Muscle of back (tissue), 13 donors: ENCODE results near the gene GABRB3. TPM values are rescaled to one million over a fixed set of nuclear protein-coding genes. Genes with fewer than 3 reads are reported as not detected.

ENCODE experiments used
- DNase-seq, 3 donors: peaks; one replicate each; pipeline versions ENCODE4 v3.0.0 to v3.0.0-alpha.2; 2013
- long read RNA-seq, 9 donors: transcript quantifications; one replicate each; lab custom pipeline, GENCODE V29; 2026
- polyA plus RNA-seq, 10 donors: library from polyadenylated mRNA; unstranded; fragments of 120-200 nt; gene quantifications; one replicate each; pipeline ENCODE4 v1.2.1, GENCODE V29; 2013; ENCODE audit not compliant: insufficient read length in 10 of 10

Gene GABRB3
- 1 to 10 TPM; 1.8 to 3.8 (median 2.5) TPM for polyA plus RNA-seq
- long read RNA-seq, donor 1, full-length matches to known transcripts = 1 of 1 reads
- long read RNA-seq, donor 1, partial matches to known transcripts = 0 of 1 reads
- long read RNA-seq, donor 1, other reads (novel, unspliced or antisense) = 0 of 1 reads
- long read RNA-seq, donor 2, partial matches to known transcripts = 0 of 1 reads
- long read RNA-seq, donor 2, other reads (novel, unspliced or antisense) = 0 of 1 reads
- long read RNA-seq, donor 3, partial matches to known transcripts = 0 of 1 reads
- long read RNA-seq, donor 3, other reads (novel, unspliced or antisense) = 0 of 1 reads
- long read RNA-seq, donor 4 = 0 reads
- long read RNA-seq, donor 5, partial matches to known transcripts = 0 of 2 reads
- long read RNA-seq, donor 5, other reads (novel, unspliced or antisense) = 0 of 2 reads
- long read RNA-seq, donor 6 = 0 reads
- long read RNA-seq, donor 7, partial matches to known transcripts = 0 of 1 reads
- long read RNA-seq, donor 7, other reads (novel, unspliced or antisense) = 0 of 1 reads
- long read RNA-seq, donor 8, full-length matches to known transcripts = 1 of 1 reads
- long read RNA-seq, donor 8, partial matches to known transcripts = 0 of 1 reads
- long read RNA-seq, donor 8, other reads (novel, unspliced or antisense) = 0 of 1 reads
- long read RNA-seq, donor 9 = 0 reads

DNA sequence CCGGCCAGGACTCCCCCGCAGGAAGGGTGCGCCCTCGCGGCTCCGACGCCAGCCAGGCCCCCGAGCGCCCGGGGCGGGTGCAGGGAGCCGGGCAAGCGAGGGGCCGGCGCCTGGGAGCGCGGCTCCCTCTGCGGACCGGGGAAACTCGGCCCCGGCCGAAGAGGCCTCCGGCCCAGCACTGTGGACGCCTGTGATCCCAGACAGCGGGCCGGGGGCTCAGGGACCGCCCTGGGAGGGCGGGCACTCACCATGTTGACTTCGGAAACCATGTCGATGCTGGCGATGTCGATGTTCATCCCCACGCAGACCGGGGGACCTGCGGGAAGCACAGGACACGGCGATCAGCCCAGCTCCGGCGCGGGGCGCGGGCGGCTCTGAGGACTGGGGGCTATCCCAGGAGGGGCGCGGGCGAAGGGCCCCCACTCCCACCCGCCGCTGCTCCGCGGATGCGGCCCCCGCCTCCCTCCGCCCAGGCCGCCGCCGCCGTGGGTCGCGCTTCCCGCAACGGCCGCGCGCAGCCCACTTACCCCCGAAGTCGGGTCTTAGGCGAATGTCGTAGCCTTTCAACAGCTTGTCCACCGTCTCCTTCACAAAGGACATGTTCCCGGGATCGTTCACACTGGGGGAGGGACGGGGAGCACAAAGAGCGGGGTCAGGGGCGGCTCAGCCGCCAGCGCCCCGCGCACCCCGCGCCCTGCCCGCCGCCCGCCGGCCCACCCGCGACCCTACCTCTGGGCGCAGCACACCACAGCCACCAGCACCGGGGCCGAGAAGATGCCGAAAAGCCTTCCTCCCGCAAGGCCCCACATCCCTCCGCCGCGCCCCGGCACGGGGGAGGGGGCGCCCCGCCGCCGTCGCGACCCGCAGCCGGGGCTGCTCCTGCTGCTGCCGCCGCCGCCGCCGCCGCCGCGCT is at the start of gene GABRB3:
Gene GABRB3, minus strand, starts transcription at position 913 of the 913 bp plus-strand sequence.
- peak in 2 of 3 donors; percentile 3 for DNase-seq

DNA sequence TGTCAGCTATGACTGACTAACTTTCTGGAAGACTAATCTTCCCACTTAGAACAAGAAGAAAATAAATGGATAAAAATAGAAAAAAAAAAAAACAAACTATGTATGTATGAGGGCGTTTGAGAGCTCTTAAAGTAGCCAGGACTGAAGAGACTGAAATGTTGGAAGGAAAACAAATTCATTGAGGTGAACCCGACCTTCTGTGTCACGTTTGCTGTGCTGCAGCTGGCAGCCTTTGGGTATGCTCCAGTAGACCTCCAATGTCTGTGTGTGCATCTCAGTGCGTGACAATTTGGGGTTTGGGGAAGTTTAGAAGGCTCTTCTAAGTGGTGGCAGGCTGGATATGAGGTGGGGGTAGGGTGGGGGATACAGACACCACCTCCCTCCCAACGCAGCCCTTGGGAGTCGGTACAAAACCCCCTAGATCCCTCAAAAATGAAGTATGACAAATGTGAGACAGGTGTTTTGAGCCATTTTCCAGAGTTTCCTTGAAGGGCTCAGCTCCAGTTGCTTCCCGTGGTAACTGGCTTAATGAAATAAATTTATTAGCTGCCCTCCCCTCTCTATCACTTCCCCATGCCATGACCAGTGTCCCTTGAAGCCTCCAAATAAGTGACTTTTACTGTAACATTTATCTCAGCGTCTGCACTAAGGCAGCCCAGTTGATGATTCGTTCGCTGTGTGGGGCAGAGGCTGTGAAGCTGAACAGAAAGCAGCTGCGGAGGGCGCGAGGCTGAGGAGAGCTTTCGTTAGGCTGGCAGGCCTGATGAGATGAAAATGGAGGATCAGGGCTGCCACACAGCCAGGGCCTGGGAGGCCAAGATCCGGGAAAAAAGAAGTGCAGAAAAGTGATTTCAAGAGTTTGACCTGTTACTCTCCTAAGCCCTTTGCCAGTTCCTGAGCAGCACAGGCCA is 34.9 kb upstream of the GABRB3 start:
- peak in 2 of 3 donors; percentile 5 to 7 for DNase-seq

DNA sequence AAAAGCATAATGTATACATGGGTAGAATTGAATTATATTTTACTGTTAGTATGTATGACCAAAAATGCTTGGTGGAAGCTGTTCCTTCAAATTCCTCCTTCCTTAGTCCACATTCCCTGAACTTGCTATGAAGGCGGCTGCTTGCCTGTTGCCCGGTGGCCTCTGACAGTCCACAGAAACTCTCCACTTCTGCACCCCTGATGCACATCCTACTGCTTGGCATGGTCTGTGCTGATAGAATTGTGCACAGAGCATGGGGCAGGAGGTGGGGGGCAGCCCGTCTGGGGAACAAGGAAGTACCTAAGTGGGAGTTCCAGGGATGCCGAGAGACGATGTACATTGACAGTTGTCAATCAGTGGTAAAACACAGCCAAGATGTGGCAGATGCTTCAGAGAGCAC is 33.7 kb upstream of the GABRB3 start:
- no peak for DNase-seq

DNA sequence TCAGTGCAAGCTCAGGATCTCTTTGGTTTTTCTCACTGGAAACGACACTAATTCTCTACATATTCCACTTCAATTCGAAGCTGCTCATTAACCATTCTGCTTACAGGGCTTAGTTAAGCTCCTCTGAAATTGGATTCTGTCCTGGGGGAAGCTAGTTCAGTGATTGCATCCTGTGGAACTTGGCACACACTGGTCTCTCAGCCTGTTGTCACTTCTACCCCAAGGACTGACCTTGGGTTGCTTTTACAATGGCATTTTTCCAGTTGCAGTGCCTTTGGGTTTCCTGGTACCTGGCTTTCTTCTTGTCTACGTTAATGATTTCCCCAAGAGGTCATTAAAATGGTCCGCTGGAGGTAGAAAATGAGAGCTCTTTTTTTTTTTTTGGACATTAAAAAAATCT is 33.3 kb upstream of the GABRB3 start:
- no peak for DNase-seq

DNA sequence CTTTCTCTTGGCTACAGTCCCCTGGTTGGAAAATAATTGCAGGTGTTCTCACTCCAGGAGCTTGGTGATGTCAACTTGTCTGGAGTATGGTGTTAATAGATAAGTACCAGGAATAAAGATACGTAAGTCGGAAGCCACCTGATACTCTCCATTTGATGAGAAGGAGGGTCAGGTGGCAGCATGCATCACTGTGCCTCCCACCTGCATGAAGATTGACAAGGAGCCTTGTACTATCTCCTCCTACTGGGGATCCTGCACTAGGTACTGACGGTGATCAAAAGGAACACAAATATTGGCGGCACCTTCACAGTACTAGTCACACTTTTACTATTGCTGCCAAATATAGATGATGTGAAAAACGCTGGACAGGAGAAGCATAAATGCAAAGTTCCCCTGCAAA is 32.6 kb upstream of the GABRB3 start:
- no peak for DNase-seq

DNA sequence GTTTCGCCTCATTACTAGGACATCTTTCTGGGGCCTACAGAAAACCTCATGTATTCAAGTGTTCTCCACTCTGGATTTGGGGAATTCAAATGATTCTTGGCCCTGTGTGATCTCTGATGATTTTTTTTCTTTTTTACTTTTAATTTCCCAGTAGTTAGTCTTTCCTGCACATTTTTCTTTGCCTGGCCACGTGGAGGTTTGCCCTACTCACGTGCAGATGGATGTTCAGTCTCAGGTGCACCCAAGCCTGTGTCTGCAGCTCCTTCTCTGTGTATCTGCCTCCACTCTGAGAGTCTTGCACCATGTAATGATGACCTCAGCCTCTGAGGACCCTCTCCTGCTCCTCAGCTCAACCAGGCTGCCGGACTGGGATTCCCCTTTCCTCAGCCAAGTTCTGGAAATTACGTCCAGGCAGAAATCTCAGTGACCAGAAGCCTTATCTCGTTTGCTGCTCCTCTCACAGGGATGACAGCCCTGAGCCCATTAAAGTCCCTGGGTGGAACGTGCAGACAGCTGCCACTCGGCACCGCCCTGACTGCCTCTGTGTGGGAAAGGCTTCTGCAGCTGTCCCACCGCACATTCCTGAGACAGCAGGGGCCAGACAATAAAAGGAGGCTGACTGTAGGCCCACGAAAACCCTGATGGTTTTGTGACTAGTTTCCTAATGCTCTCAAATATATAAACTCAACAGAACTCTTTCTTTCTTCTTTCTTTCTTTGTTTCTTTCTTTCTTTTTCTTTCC is 31.4 kb upstream of the GABRB3 start:
- peak in 2 of 3 donors; percentile 16 to 28 for DNase-seq

DNA sequence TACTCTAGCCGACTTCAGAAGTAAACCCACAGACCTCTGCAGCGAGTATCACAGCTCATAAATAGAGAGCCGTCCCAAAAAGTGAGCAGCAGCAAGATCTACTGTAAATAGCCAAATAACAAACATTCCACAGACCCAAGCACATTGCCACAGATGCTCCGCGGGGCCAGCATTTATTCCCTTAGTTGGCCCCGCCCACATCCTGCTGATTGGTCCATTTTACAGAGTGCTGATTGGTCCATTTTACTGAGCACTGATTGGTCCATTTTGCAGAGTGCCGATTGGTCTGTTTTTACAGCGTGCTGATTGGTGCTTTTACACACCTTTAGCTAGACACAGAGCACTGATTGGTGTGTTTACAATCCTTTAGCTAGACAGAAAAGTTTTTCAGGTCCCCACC is 17.3 kb upstream of the GABRB3 start:
- no peak for DNase-seq

DNA sequence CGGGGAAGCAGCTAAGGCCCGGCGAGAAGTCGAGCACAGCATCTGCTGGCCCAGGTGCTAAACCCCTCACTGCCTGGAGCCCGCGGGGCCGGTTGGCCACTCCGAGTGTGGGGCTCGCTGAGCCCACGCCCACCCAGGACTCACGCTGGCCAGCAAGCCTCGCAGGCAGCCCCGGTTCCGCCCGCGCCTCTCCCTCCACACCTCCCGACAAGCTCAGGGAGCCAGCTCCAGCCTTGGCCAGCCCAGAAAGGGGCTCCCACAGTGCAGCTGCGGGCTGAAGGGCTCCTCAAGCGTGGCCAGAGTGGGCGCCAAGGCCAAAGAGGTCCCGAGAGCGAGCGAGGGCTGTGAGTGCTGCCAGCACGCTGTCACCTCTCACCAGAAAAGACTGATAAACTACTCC is 8.9 kb upstream of the GABRB3 start:
- no peak for DNase-seq

DNA sequence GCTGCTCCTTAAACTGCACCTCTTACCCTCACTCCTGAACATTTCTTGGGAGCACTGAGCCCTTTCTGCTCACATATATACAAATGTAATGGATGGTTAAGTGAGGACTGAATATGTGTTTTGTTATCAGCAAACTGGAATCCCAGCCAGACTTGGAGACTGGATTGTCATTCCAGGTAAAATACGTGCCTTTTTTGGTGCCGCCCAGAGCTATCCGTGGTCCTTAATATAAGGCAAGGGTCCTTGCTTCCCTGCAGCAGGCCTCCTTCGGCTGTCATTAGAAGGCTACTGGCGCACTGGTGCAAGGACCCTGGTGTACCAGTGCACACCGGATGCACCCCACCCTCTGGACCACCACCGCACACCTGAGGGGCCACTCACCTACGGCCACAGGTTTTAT is 1.1 kb upstream of the GABRB3 start:
- peak in 1 of 3 donors; percentile 5 for DNase-seq

DNA sequence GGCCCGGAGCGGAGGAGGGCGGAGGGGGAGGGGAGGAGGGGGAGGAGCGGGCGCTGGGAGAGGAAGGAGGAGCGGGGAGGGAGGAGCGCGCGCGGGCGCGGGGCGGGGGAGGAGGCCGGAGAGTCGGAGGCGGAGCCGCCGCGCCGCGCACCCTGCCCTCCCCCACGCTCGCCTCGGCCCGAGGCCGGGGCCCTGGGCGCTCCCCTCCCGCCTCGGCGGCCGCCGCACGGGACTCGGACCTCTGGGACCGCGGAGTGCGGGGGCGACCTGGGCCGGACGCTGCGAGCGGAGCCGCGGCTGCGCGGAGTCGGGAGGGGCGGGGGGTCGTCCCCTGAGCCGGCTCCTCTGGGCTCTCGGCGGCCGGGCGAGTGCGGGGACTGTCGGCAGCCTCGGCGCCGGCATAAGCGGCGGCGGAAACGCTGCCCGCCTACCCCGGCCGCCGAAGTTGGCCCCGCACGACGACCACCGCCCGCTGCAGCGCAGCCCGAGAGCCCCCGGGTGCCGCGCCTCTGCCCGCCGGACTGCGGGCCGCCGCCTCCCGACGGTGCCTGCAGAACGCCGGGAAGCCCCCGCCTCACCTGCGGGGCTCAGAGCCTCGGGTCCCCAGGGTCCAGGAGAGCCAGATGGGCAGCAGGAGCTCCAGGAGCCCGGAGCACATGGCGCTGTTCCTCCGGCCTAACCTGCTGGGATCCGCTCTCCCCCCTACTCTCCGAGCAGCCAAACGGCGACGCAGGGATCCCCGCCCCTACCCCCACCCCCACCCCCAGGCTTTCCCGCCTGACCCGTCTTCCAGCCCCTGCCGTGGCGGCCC is 406 bp upstream of the GABRB3 start:
- peak; percentile 21 to 42 (median 23) for DNase-seq

DNA sequence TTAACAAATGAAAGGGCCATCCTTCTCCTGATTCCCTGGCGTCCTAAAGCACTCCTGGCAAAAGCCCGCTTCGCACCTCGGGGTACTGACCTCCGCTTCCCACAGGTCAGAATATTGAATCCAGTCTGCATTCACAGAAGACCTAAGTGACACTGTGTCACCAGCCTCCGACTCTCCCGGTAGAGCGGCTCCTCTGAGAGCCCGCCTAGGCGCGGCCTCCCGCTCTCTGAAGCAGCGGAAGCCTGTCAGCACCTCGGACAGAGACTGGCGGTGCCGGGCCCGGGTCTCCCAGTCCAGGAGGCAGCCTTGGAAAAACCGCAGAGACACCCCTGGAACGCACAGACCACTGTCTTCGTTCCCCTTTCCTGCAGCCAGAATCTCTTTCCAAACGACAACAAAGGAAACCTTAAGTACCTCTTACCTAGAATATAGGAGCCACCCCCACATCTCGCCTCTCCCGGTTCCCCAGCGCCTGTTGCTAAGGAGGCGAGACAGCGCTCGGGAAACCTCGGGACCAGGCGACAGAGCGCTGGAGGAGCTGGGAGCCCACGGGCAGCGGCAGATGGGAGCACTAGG is 1.2 kb downstream of the GABRB3 start:
- peak; percentile 33 to 81 (median 57) for DNase-seq

DNA sequence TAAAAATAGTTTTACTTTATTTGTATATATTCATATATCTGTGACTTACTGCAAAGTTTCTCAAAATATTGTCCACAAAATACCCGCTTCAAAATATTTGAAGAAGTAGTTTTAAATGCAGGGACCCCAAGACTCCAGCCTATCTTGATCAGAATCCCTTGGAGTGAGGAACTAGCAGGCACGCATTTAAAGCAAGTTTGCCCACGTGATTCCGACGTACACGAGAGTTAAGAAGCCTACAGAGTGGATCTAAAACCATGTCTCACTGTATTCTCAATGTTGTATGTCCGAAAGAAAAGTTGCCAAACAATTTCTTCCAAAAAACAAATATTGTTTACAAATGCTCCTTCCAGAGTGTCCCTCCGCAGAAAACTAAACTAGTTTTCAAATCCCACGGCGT is 1.7 kb downstream of the GABRB3 start:
- DNase-seq = no peak

DNA sequence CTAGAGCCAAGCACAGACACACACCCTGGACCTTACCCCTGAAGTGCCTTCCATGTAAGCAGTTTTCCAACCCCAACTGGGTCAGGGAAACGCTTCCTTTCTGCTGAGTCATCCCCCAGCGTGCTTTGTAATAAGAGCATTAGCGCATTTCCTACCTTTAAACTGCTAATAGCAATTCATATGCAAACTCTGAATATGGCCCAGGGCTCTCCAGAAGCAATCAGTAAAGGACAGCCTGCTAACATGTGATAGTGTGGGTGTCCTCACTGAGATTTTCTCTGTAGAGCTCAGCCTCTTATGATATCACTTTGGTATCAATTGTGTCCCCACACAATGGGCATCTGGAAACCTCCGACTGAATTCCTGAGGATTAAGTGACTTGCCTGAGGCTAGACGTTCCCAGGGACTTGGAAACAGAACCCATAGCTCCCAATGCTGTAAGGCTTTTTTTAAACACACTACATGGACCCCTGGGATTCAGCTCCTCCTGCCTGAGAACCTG is 5.6 kb downstream of the GABRB3 start:
- DNase-seq = no peak

DNA sequence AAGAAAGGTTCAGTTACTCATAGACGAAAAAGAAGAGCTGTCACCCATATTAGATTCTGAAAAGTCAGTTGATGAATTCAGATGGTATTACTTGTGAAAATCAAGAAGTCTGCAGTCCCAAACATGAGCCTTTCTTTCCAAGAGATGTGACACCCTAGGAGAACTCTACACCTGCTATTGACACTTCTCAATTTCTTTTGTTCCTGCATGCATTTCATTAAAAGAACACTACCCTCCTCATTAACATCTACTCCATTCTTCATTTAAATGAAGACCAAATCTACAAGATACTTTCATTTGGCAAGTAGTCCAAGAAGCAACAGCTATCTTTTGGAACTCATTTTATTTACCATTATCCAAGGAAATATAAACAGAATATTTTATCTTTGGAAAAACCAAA is 6.6 kb downstream of the GABRB3 start:
- no peak for DNase-seq

DNA sequence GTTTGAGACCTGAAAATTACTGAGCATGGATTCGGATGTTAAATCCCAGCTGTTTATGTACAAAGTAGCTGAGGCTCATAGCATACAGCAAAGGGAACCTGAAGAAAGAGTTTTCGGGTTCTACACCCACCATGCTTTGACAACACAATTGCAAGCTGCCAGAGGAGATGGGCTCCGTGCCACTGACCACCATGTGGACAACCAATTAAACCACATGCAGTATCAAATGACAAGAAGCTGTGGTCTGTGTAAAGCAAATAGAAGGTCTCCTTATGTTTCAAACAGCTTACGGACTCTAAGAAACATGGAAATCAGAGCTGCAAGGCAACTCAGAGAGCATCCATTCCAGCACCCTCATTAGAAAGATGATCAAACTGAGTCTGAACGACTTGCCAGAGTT is 12.9 kb downstream of the GABRB3 start:
- DNase-seq = peak in 1 of 3 donors; percentile 1

DNA sequence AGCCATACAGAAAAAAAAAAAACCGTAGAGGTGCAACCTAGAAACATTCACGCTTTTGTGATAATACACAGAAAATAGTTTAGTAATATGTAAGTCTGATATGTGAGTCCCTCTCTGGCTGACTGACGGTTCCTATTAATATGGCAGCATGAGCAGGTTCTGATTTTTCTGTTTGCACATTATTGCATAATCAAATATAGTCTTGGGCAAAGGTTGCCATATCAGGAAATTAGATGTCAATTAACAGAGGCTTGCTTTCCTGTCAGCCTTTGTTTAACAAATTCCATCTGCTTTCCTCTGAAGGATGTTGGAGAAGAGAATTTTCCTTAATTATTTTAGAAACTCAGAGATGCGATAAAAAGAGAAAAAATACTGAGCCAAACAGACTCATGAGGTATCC is 14.8 kb downstream of the GABRB3 start:
- no peak for DNase-seq

DNA sequence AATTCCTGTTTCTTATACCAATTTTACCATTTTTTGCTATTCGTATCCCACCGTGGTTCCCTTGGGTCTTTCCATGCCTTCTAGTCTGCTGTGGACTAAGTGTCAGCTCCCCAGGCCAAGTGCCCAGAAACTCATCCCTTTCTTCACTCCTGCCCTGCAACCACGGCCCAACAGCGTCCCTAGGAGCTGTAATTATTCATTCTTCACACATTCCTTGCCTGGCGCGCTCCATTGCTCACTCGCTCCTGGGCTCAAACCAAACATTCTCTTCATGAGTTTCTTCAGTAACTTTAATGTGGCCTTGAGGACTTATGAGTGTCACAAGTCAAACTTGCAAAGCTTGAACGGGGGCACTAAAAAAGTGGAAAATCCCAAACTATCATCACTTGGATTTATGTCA is 15.7 kb downstream of the GABRB3 start:
- DNase-seq = no peak

DNA sequence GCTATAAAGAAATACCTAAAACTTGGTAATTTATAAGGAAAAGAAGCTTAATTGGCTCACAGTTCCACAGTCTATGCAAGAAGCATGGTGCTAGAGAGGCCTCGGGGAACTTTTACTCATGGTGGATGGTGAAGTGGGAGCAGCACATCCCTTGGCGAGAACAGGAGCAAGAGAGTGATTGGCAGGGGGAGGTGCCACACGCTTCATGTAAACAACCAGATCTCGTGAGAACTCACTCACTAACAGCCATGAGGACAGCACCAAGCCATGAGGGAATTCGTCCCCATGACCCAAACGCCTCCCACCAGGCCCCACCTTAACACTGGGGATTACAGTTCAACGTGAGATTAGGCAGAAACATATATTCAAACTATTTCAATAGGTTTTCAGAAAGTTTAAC is 28.0 kb downstream of the GABRB3 start:
- no peak for DNase-seq

DNA sequence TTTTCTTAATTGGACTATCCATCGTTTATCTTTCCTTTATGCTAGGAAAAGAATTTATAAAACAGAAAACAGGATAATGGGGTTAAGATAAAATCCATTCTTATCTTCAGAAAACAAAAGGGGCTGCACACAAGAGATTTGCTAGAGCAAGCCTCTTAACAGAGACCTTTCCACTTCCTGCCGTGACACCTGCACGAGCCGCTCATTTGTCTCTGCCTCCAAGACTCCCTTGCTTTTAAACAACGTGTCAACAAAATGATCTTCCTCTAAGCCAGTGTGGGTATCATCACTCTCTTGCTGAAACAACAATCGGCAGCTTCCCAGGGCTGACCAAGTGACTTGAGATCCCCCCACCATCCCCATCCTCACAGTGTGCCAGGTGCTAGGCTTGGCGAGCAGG is 33.1 kb downstream of the GABRB3 start:
- no peak for DNase-seq
